ENCODE measurements around the gene CTDSP2. TPM values are rescaled to one million over a fixed set of nuclear protein-coding genes. Genes with fewer than 3 reads are reported as not detected.

Gene CTDSP2
- total and polyA plus RNA-seq, 12 donors, result 31.2 to 138 (median 82.7) TPM

DNA sequence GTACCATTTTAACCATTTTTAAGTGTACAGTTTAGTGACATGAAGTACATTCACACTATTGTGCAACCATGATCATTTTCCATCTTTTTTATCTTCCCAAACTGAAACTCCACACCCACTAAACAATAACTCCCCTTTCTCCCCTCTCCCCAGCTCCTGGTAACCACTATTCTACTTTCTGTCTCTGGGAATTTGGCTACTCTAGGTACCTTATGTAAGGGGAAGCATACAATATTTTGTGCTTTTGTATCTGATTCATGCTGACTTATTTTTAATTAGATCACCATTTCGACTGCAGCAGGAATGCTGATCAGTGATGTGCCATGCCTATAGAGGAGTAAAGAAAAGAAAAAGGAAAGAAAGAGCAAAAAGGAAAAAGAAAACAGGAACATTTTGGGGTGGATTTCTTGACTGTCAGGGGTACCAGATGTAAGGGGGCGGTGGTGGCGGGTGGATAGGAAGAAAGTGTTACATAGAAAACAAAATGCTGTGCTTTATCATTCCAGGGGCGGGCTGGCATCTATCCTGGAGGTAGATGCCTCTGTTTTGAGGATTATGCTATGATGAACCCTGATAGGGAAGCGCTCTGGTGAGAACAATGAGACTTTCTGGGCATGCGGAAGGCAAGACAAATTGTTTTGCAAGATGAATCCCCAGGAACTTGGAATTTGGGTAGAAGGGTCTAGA, 45.2 kb upstream of the CTDSP2 start:
- Histone ChIP-seq H3K4me1 (peaks cover 42 to 98% (median 91%) of the 10 kb centered on the region in 9 donors), H3K36me3 (no peaks in the 10 kb centered on the region), H3K9me3 (no peaks in the 10 kb centered on the region), H3K27ac (peak overlapping the region in 9 of 10 donors; percentile 92 to 100 (median 99)), H3K4me3 (no peak overlapping the region), H3K27me3 (no peaks in the 10 kb centered on the region)
- intact Hi-C loops (cut with DNase I), result loop anchor here in 1 of 10 donors (2.0 kb wide), 1 partner anchor 49 kb away; no protein-coding TSS in a partner anchor
- 95 to 96% methylated on average over 6 of the region's 6 CpGs for WGBS, 2 donors
- DNase-seq (no peak), ATAC-seq (no peak)
- TF ChIP-seq CTCF (IDR thresholded peaks at IDR 0.05), result no peak

- WGBS, 2 donors, result 64% methylated on average over 14 of the region's 14 CpGs
- intact Hi-C loops (cut with DNase I), result no loop called here
- no peak for ATAC-seq
- Histone ChIP-seq H3K27me3 (no peaks in the 10 kb centered on the region), H3K4me3 (no peak overlapping the region), H3K27ac (peak overlapping the region; percentile 72 to 100 (median 98)), H3K4me1 (peaks cover 36 to 90% (median 82%) of the 10 kb centered on the region in 9 donors), H3K9me3 (peaks cover 0 to 4% (median 0%) of the 10 kb centered on the region in 11 donors), H3K36me3 (no peaks in the 10 kb centered on the region)
- no peak for TF ChIP-seq CTCF (IDR thresholded peaks at IDR 0.05)
- no peak for DNase-seq
These were observed 43.9 kb upstream of the CTDSP2 start for GRCh38 chr12:57890191-57891115.

DNA sequence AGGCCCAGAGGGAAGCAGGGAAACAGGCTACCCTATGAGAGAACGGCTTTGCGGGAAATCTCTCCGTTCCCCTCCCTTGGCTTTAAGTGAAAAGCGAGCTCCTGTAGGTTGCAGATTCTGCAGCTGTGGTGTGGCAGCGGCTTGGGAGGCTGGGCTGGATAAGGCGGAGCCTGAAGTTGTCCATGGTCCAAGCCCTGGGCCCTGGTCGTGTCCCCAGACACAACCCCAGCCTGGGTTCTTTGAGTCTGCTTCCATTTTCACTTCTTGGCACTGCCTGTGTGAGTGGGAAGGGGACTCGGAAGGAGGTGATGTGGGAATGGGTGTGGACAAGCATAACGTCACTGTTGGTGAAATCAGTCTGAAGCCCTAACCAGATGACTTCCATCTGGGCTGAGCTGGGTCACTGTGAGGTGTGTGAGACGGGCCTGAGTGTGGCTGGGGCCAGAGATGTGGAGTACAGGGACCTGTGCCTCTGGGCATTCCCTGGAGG, 43.0 kb upstream of the CTDSP2 start:
- H3K4me1 ChIP-seq, result peaks cover 30 to 81% (median 73%) of the 10 kb centered on the region in 9 donors
- H3K27me3 ChIP-seq, result no peaks in the 10 kb centered on the region
- ATAC-seq (peak; percentile 73 to 84 (median 77)), DNase-seq (peak; percentile 76 to 92)
- 33 to 37% methylated on average over 10 of the region's 10 CpGs for WGBS, 2 donors
- no peak for TF ChIP-seq CTCF (IDR thresholded peaks at IDR 0.05)
- no peaks in the 10 kb centered on the region for H3K36me3 ChIP-seq
- H3K4me3 ChIP-seq, result peak overlapping the region in 6 of 10 donors; percentile 22 to 42 (median 36)
- intact Hi-C loops (cut with DNase I), result loop anchor here in 3 of 10 donors (2.0 kb wide), 2 partner anchors 25 to 43 kb away; partner anchors contain the start of gene CTDSP2 (in 1 of the 3)
- H3K27ac ChIP-seq, result peak overlapping the region; percentile 72 to 100 (median 98)
- peaks cover 0 to 12% (median 0%) of the 10 kb centered on the region in 11 donors for H3K9me3 ChIP-seq

Measured in heart right ventricle (tissue), 16 donors.